Hepatocyte (in vitro differentiated cells): Measurements from ENCODE around the gene CCL20.

ENCODE experiments used
- EZH2 ChIP-seq: fragments of 200-600 bp; sonication (generic); IDR thresholded peaks from 2 replicates; pipeline ENCODE4 v1.6.1; 2016; ENCODE audit warnings: antibody characterized with exemption, mild to moderate bottlenecking, borderline replicate concordance
- EZH2phosphoT487 ChIP-seq: fragments of 200-600 bp; sonication (generic); IDR thresholded peaks from one replicate; pipeline ENCODE4 v1.6.1; 2018; ENCODE audit warnings: antibody characterized with exemption, mild to moderate bottlenecking, low read depth, moderate library complexity; ENCODE audit not compliant: unreplicated experiment, severe bottlenecking
- TF ChIP-seq, protein P1 (sequence below): fragments of 200-600 bp; sonication (generic); IDR thresholded peaks from 2 replicates; pipeline ENCODE4 v1.5.1; 2016; ENCODE audit warnings: antibody characterized with exemption, mild to moderate bottlenecking; ENCODE audit not compliant: poor library complexity

DNA sequence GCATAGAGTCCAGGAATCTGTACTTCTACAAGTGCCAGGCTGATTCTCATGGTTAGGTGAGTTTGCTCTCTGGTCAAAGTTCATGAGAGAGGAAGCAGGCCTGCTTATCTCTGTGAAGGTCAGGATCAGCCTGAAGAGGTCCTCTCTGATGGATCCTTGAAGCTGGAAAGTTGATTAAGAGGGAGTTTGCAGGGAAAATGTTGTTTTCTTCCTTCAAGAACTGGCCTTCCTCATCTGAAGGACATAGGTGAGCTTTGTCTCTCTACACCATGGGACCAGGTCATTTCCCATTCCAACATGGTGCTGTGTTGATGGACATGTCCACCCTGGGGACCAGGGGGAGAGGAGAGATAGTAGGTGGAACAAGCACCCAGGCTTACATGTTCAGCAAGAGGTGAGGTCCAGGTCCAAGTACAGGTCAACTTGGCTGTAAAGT is 14.9 kb downstream of the CCL20 start:
- TF ChIP-seq EZH2 = no peak
- TF ChIP-seq, protein P1, sequence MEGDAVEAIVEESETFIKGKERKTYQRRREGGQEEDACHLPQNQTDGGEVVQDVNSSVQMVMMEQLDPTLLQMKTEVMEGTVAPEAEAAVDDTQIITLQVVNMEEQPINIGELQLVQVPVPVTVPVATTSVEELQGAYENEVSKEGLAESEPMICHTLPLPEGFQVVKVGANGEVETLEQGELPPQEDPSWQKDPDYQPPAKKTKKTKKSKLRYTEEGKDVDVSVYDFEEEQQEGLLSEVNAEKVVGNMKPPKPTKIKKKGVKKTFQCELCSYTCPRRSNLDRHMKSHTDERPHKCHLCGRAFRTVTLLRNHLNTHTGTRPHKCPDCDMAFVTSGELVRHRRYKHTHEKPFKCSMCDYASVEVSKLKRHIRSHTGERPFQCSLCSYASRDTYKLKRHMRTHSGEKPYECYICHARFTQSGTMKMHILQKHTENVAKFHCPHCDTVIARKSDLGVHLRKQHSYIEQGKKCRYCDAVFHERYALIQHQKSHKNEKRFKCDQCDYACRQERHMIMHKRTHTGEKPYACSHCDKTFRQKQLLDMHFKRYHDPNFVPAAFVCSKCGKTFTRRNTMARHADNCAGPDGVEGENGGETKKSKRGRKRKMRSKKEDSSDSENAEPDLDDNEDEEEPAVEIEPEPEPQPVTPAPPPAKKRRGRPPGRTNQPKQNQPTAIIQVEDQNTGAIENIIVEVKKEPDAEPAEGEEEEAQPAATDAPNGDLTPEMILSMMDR = no peak
- no peak for TF ChIP-seq EZH2phosphoT487
